Peyer's patch (tissue), 4 donors: ENCODE results near the gene TRIM38. TPM values are rescaled to one million over a fixed set of nuclear protein-coding genes. Genes with fewer than 3 reads are reported as not detected.
A peak's percentile ranks its signal among the peaks of the same experiment; 100 is the strongest.

Experiments
- DNase-seq, 3 donors: peaks; one replicate each; pipeline ENCODE4 v3.0.0-alpha.2; 2017 to 2019
- H3K27ac ChIP-seq, 4 donors: fragments of 200-600 bp; sonication (generic); one replicate each; pipeline ENCODE4 v1.5.1; 2016 to 2019
- H3K27me3 ChIP-seq, 2 donors: fragments of 200-600 bp; sonication (generic); one replicate each; pipeline ENCODE4 v1.5.1; 2019
- H3K36me3 ChIP-seq, 3 donors: fragments of 200-600 bp; sonication (generic); one replicate each; pipeline ENCODE4 v1.5.1; 2016 to 2019
- H3K4me1 ChIP-seq, 4 donors: fragments of 200-600 bp; sonication (generic); one replicate each; pipeline ENCODE4 v1.5.1; 2016 to 2019
- H3K4me3 ChIP-seq, 4 donors: fragments of 200-600 bp; sonication (generic); 1 replicate in 3 of 4; 2 replicates in 1 of 4; pipeline ENCODE4 v1.5.1; 2016 to 2019; ENCODE audit warnings: mild to moderate bottlenecking in 1 of 4
- H3K9me3 ChIP-seq, 4 donors: fragments of 200-600 bp; sonication (generic); one replicate each; pipeline ENCODE4 v1.5.1; 2016 to 2019; ENCODE audit warnings: mild to moderate bottlenecking in 1 of 4
- POLR2A ChIP-seq, 2 donors: fragments of 450-650 bp; IDR thresholded peaks; one replicate each; pipeline ENCODE4 v1.5.1; 2017; ENCODE audit warnings: antibody characterized with exemption in 2 of 2, mild to moderate bottlenecking in 2 of 2, moderate library complexity in 2 of 2
- total RNA-seq, 4 donors: library from RNA; depleted of rRNA; stranded (reverse); fragments of >200 nt; gene quantifications; one replicate each; pipeline ENCODE4 v1.1.0, GENCODE V29; 2016
- TF ChIP-seq, protein P1 (sequence below), 6 experiments: fragments of 450-650 bp in 4 of 6; fragments of 200-600 bp in 2 of 6; sonication (generic) in 1 of 6; IDR thresholded peaks; one replicate each; pipeline ENCODE4 v1.5.1; 2017 to 2019; ENCODE audit warnings: antibody characterized with exemption in 6 of 6, mild to moderate bottlenecking in 3 of 6, moderate library complexity in 1 of 6

TRIM38 gene
- total RNA-seq, 4 donors from 2014 or later: 15.3 to 24.8 (median 19.3) TPM

DNA sequence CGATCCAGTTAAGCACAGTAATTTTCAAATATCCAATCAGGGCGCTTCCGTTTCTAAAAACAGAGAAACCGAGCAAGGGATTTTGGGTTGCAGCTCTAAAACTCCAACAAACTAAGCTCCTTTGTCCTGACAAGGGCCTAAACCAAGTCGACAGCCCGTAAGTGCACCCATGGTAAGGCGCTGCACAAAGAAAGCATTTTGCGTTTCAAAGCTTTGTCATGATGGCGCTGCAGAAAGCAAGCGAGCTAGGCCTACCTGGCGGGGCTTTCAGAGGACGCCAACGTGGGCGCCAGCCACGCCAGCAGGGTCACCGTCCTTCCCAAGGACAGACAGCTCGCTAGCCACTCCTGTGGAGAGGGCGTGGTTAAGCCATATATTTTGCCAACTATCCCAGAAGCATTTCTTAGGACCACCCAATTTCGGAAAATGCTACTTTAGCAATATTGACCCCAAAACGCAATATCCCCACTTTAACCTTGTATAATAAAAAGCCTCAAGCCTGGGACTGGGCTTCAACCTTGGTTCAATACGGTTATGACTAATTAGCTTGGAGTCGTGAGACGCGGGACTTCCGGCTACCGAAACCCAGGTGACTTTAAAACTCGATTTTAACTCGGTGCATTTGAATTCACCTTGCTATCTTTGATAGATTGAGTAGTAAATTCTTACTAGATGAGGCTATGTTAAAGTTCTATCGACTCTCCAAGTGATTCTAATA is 53.8 kb downstream of the TRIM38 start:
- H3K27me3 ChIP-seq: no peaks in the 10 kb centered on the region
- peak overlapping the region in 1 of 4 donors; percentile 17 for H3K4me3 ChIP-seq
- no peak for DNase-seq
- TF ChIP-seq, protein P1, sequence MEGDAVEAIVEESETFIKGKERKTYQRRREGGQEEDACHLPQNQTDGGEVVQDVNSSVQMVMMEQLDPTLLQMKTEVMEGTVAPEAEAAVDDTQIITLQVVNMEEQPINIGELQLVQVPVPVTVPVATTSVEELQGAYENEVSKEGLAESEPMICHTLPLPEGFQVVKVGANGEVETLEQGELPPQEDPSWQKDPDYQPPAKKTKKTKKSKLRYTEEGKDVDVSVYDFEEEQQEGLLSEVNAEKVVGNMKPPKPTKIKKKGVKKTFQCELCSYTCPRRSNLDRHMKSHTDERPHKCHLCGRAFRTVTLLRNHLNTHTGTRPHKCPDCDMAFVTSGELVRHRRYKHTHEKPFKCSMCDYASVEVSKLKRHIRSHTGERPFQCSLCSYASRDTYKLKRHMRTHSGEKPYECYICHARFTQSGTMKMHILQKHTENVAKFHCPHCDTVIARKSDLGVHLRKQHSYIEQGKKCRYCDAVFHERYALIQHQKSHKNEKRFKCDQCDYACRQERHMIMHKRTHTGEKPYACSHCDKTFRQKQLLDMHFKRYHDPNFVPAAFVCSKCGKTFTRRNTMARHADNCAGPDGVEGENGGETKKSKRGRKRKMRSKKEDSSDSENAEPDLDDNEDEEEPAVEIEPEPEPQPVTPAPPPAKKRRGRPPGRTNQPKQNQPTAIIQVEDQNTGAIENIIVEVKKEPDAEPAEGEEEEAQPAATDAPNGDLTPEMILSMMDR (IDR thresholded peaks at IDR 0.05): no peak
- TF ChIP-seq POLR2A (IDR thresholded peaks at IDR 0.05): no peak
- H3K27ac ChIP-seq: no peak overlapping the region
- no peaks in the 10 kb centered on the region for H3K36me3 ChIP-seq
- H3K4me1 ChIP-seq: no peaks in the 10 kb centered on the region
- H3K9me3 ChIP-seq: no peaks in the 10 kb centered on the region

GRCh38 chr6:26016963-26017631 is 54.5 kb downstream of the TRIM38 start:
- no peak for DNase-seq
- no peaks in the 10 kb centered on the region for H3K36me3 ChIP-seq

DNA sequence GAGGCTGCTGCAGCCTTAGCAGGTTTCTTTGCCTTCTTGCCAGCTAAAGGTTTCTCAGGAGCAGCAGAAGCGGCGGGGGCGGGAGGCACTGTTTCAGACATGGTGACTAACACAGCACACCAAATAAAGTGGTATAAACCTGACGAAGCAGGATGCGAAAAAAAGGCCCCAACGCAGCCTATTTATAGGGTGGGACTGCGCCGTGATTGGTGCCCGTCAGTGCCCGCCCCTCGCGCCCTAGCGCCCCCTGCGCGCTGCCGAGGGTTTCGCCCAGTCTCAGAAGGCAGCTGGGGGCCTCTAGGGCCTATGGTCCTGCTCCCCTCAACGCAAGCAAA is 55.0 kb downstream of the TRIM38 start:
- Histone ChIP-seq H3K27ac (peak overlapping the region in 3 of 4 donors; percentile 38 to 49 (median 46)), H3K9me3 (no peaks in the 10 kb centered on the region), H3K27me3 (no peaks in the 10 kb centered on the region), H3K4me1 (no peaks in the 10 kb centered on the region), H3K36me3 (no peaks in the 10 kb centered on the region), H3K4me3 (peak overlapping the region in 3 of 4 donors; percentile 17 to 35 (median 20))
- TF ChIP-seq, protein P1 (IDR thresholded peaks at IDR 0.05): peak in 1 of 6 experiments; percentile 20
- peak in 1 of 2 donors; percentile 8 for TF ChIP-seq POLR2A (IDR thresholded peaks at IDR 0.05)
- DNase-seq: peak in 1 of 3 donors; percentile 64

More at GRCh38 chr6:26016963-26017631, 54.5 kb downstream of the TRIM38 start:
- peak overlapping the region in 3 of 4 donors; percentile 38 to 49 (median 46) for H3K27ac ChIP-seq
- H3K4me3 ChIP-seq: peak overlapping the region in 3 of 4 donors; percentile 17 to 35 (median 20)
- TF ChIP-seq, protein P1 (IDR thresholded peaks at IDR 0.05): no peak
- no peak for TF ChIP-seq POLR2A (IDR thresholded peaks at IDR 0.05)
- no peaks in the 10 kb centered on the region for H3K27me3 ChIP-seq
- no peaks in the 10 kb centered on the region for H3K9me3 ChIP-seq
- H3K4me1 ChIP-seq: no peaks in the 10 kb centered on the region

- H3K4me3 ChIP-seq: no peak overlapping the region
- H3K27me3 ChIP-seq: no peaks in the 10 kb centered on the region
- H3K36me3 ChIP-seq: no peaks in the 10 kb centered on the region
- no peak for DNase-seq
- H3K4me1 ChIP-seq: no peaks in the 10 kb centered on the region
- H3K27ac ChIP-seq: peak overlapping the region in 1 of 4 donors; percentile 97
- H3K9me3 ChIP-seq: no peaks in the 10 kb centered on the region
- TF ChIP-seq POLR2A (IDR thresholded peaks at IDR 0.05): no peak
- TF ChIP-seq, protein P1 (IDR thresholded peaks at IDR 0.05): no peak
Measured at GRCh38 chr6:26019261-26019830, 56.7 kb downstream of the TRIM38 start.

DNA sequence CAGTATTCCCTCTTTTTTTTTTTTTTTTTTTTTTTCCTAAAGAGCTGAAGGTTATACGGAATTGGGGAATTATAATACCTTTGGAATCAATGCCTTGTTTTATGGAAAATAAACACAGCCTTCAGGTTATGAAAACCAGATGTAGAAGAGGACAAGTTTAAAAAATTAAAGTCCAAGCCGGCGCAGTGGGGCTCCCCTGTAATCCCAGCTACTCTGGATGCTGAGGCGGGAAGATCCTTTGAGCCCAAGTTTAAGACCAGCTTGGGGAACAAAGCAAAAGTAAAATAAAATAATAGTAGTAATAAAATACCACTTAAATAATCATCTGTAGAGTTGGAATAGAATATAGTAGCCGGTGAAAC is 57.3 kb downstream of the TRIM38 start:
- H3K36me3 ChIP-seq: no peaks in the 10 kb centered on the region
- no peaks in the 10 kb centered on the region for H3K4me1 ChIP-seq
- peak overlapping the region; percentile 56 to 69 (median 62) for H3K4me3 ChIP-seq
- peak overlapping the region; percentile 95 to 97 (median 96) for H3K27ac ChIP-seq
- H3K9me3 ChIP-seq: no peaks in the 10 kb centered on the region
- H3K27me3 ChIP-seq: no peaks in the 10 kb centered on the region
- no peak for DNase-seq
- TF ChIP-seq, protein P1 (IDR thresholded peaks at IDR 0.05): no peak
- TF ChIP-seq POLR2A (IDR thresholded peaks at IDR 0.05): no peak
